HCT116 (cell line): ENCODE measurements around the gene WFDC6.

Source experiments
- ATF3 ChIP-seq: IDR thresholded peaks from 2 replicates; pipeline ENCODE4 v1.6.1; 2012
- CEBPB ChIP-seq: IDR thresholded peaks from 2 replicates; pipeline ENCODE4 v1.6.1; 2012; ENCODE audit warnings: low read depth
- CTCF ChIP-seq, 3 experiments: fragments of 200-600 bp in 1 of 3; sonication (generic) in 1 of 3; IDR thresholded peaks in 2 of 3; conservative IDR thresholded peaks in 1 of 3; 2 replicates each; pipeline ENCODE4 v1.5.1; 2012 to 2017; ENCODE audit warnings: low read depth in 2 of 3, low read length in 2 of 3, antibody characterized with exemption in 1 of 3, borderline replicate concordance in 1 of 3, control low read depth in 1 of 3, mild to moderate bottlenecking in 1 of 3, mixed read lengths in 1 of 3, mixed run types in 1 of 3, moderate library complexity in 1 of 3; ENCODE audit not compliant: insufficient read depth in 1 of 3
- ELF1 ChIP-seq: IDR thresholded peaks from 2 replicates; pipeline ENCODE4 v1.6.1; 2012; ENCODE audit warnings: low read depth, borderline replicate concordance
- EZH2 ChIP-seq: fragments of 200-600 bp; sonication (generic); IDR thresholded peaks from 2 replicates; pipeline ENCODE4 v1.6.1; 2017; ENCODE audit warnings: antibody characterized with exemption, mixed run types
- JUND ChIP-seq: IDR thresholded peaks from 2 replicates; pipeline ENCODE4 v1.6.1; 2012
- POLR2A ChIP-seq: IDR thresholded peaks from 2 replicates; pipeline ENCODE4 v1.7.0; 2011; ENCODE audit warnings: borderline replicate concordance; ENCODE audit not compliant: insufficient read depth, insufficient read length; ENCODE audit errors: extremely low read depth
- POLR2AphosphoS5 ChIP-seq: IDR thresholded peaks from 2 replicates; pipeline ENCODE4 v1.6.1; 2011; ENCODE audit warnings: mild to moderate bottlenecking, low read depth, low read length, moderate library complexity
- RAD21 ChIP-seq: IDR thresholded peaks from 2 replicates; pipeline ENCODE4 v1.6.1; 2012; ENCODE audit warnings: low read depth, mild to moderate bottlenecking
- REST ChIP-seq: IDR thresholded peaks from 2 replicates; pipeline ENCODE4 v1.6.1; 2012; ENCODE audit warnings: low read depth
- SRF ChIP-seq: IDR thresholded peaks from 2 replicates; pipeline ENCODE4 v1.6.1; 2012; ENCODE audit warnings: low read depth
- TCF7L2 ChIP-seq: IDR thresholded peaks from 2 replicates; pipeline ENCODE4 v1.7.0; 2011; ENCODE audit warnings: borderline replicate concordance, inconsistent platforms; ENCODE audit not compliant: insufficient read depth, insufficient read length; ENCODE audit errors: extremely low read depth
- ZBTB33 ChIP-seq: IDR thresholded peaks from 2 replicates; pipeline ENCODE4 v1.6.1; 2011; ENCODE audit warnings: mild to moderate bottlenecking, low read length, moderate library complexity; ENCODE audit not compliant: insufficient replicate concordance; ENCODE audit errors: extremely low read depth

- TF ChIP-seq JUND (no peak), ATF3 (no peak), CTCF (IDR thresholded peaks at IDR 0.05 in 2 of 3, conservative IDR thresholded peaks at IDR 0.05 in 1 of 3; ENCODE audit: borderline replicate concordance in 1 of 3, insufficient read depth in 1 of 3, low read depth in 2 of 3, low read length in 2 of 3) (no peak), ELF1 (no peak), TCF7L2 (no peak), POLR2AphosphoS5 (no peak), CEBPB (no peak), SRF (no peak), RAD21 (no peak), POLR2A (no peak), EZH2 (no peak), REST (peak; percentile 53), ZBTB33 (no peak)
Observed at GRCh38 chr20:45515147-45515913, 24.0 kb downstream of the WFDC6 start, which contains the start of gene SPINT3.
